ENCODE measurements around the gene OSBPL2.

The OSBPL2 gene

GRCh38 chr20:62309947-62310756, 71.8 kb downstream of the OSBPL2 start:
- H3K9ac ChIP-seq (ENCODE audit: low read depth, low read length) = no peak overlapping the region
- no peaks in the 10 kb centered on the region for H3K9me3 ChIP-seq (ENCODE audit: control insufficient read depth, insufficient read depth, low read length)
- H3K36me3 ChIP-seq (ENCODE audit: insufficient read depth, low read length) = peaks cover 29% of the 10 kb centered on the region
- H3K4me1 ChIP-seq (ENCODE audit: insufficient read depth, low read length) = no peaks in the 10 kb centered on the region

DNA sequence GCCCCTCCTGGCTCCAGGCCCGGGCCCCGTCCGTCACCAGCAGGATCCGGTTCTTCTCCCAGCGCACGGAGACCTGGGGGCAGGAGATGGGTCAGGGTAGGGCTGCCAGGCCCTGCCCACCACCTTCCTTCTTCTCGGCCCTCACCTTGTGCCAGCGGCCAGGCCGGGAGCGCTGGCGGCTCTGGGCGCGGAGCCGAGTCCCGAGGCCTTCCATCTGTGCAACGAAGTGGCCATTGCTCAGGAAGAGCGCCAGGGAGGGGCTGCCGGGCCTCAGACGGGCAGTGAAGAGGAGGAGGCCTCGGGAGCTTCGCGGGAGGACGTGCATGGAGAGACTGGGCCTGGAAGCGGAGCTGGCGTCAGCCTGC, 72.4 kb downstream of the OSBPL2 start:
- H3K4me1 ChIP-seq (ENCODE audit: insufficient read depth, low read length) = no peaks in the 10 kb centered on the region
- peaks cover 33% of the 10 kb centered on the region for H3K36me3 ChIP-seq (ENCODE audit: insufficient read depth, low read length)
- H3K9me3 ChIP-seq (ENCODE audit: control insufficient read depth, insufficient read depth, low read length) = no peaks in the 10 kb centered on the region
- no peak overlapping the region for H3K9ac ChIP-seq (ENCODE audit: low read depth, low read length)

GRCh38 chr20:62311150-62311549, 72.8 kb downstream of the OSBPL2 start:
- Histone ChIP-seq H3K9ac (ENCODE audit: low read depth, low read length) (no peak overlapping the region), H3K36me3 (ENCODE audit: insufficient read depth, low read length) (peaks cover 33% of the 10 kb centered on the region), H3K9me3 (ENCODE audit: control insufficient read depth, insufficient read depth, low read length) (no peaks in the 10 kb centered on the region), H3K4me1 (ENCODE audit: insufficient read depth, low read length) (no peaks in the 10 kb centered on the region)

- Histone ChIP-seq H3K9me3 (ENCODE audit: control insufficient read depth, insufficient read depth, low read length) (no peaks in the 10 kb centered on the region), H3K4me1 (ENCODE audit: insufficient read depth, low read length) (no peaks in the 10 kb centered on the region), H3K36me3 (ENCODE audit: insufficient read depth, low read length) (peaks cover 35% of the 10 kb centered on the region), H3K9ac (ENCODE audit: low read depth, low read length) (no peak overlapping the region)
Observed at GRCh38 chr20:62311832-62312661, 73.7 kb downstream of the OSBPL2 start.

DNA sequence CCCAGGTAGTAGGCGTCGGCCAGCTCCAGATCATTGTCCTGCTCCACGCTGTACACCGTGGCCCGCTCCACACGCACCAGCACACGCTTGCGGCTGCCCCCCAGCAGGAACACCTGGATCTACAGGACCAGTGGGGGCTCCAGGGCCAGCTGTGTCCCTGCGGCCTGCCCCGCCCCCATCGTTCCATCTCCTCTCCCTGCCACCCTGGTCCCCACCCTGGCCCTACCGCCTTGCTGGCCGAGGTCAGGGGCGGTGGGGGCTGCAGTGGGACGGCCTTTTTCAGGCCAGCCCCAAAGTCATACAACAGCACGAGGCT, 74.3 kb downstream of the OSBPL2 start:
- no peaks in the 10 kb centered on the region for H3K4me1 ChIP-seq (ENCODE audit: insufficient read depth, low read length)
- H3K36me3 ChIP-seq (ENCODE audit: insufficient read depth, low read length) = peaks cover 37% of the 10 kb centered on the region
- no peak overlapping the region for H3K9ac ChIP-seq (ENCODE audit: low read depth, low read length)
- H3K9me3 ChIP-seq (ENCODE audit: control insufficient read depth, insufficient read depth, low read length) = peaks cover 5% of the 10 kb centered on the region; the same call in 1 of the 2 replicates

DNA sequence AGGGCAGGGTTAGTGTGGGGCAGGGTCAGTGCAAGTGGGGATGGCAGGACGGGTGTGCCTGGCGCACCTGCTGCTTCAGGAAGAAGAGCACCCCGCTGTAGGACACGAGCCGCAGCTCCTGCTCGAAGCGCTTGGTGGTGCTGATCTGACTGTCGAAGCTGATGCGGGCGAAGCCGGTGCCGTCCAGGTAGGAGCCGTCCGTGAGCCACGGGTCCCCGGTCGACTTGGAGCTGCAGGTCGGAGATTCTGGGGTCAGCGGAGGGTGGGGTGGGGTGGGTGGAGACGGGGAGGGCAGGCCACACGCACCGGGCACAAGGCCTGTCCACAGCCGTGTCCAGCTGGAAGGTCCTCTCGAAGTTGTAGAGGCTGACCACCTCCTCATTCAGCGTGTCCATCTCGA, 74.7 kb downstream of the OSBPL2 start:
- peaks cover 33% of the 10 kb centered on the region for H3K36me3 ChIP-seq (ENCODE audit: insufficient read depth, low read length)
- H3K9ac ChIP-seq (ENCODE audit: low read depth, low read length) = no peak overlapping the region
- peaks cover 6% of the 10 kb centered on the region; the same call in 1 of the 2 replicates for H3K9me3 ChIP-seq (ENCODE audit: control insufficient read depth, insufficient read depth, low read length)
- H3K4me1 ChIP-seq (ENCODE audit: insufficient read depth, low read length) = no peaks in the 10 kb centered on the region

GRCh38 chr20:62313460-62314338, 75.4 kb downstream of the OSBPL2 start:
- Histone ChIP-seq H3K9ac (ENCODE audit: low read depth, low read length) (no peak overlapping the region), H3K36me3 (ENCODE audit: insufficient read depth, low read length) (peaks cover 32% of the 10 kb centered on the region), H3K4me1 (ENCODE audit: insufficient read depth, low read length) (no peaks in the 10 kb centered on the region), H3K9me3 (ENCODE audit: control insufficient read depth, insufficient read depth, low read length) (peaks cover 6% of the 10 kb centered on the region; the same call in 1 of the 2 replicates)

DNA sequence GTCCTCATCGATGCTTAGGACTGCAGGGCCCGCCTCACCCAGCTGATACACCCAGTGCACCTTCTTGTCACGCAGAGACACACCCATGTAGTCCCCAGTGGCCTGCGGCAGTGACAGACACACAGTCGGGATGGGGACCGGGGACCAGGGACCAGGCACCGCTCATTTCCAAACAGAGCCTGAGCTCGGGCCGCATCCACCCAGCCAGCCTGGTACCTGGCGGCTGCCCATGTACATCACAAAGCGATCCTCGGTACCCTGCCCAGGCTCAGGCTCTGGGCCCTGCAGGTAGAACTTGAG, 76.0 kb downstream of the OSBPL2 start:
- no peak overlapping the region for H3K9ac ChIP-seq (ENCODE audit: low read depth, low read length)
- H3K9me3 ChIP-seq (ENCODE audit: control insufficient read depth, insufficient read depth, low read length) = peaks cover 6% of the 10 kb centered on the region; the same call in 1 of the 2 replicates
- peaks cover 37% of the 10 kb centered on the region for H3K36me3 ChIP-seq (ENCODE audit: insufficient read depth, low read length)
- no peaks in the 10 kb centered on the region for H3K4me1 ChIP-seq (ENCODE audit: insufficient read depth, low read length)

- no peak overlapping the region for H3K9ac ChIP-seq (ENCODE audit: low read depth, low read length)
- no peaks in the 10 kb centered on the region for H3K4me1 ChIP-seq (ENCODE audit: insufficient read depth, low read length)
- peaks cover 6% of the 10 kb centered on the region; the same call in 1 of the 2 replicates for H3K9me3 ChIP-seq (ENCODE audit: control insufficient read depth, insufficient read depth, low read length)
- H3K36me3 ChIP-seq (ENCODE audit: insufficient read depth, low read length) = peaks cover 39% of the 10 kb centered on the region
Observed at GRCh38 chr20:62314711-62315302, 76.5 kb downstream of the OSBPL2 start.

DNA sequence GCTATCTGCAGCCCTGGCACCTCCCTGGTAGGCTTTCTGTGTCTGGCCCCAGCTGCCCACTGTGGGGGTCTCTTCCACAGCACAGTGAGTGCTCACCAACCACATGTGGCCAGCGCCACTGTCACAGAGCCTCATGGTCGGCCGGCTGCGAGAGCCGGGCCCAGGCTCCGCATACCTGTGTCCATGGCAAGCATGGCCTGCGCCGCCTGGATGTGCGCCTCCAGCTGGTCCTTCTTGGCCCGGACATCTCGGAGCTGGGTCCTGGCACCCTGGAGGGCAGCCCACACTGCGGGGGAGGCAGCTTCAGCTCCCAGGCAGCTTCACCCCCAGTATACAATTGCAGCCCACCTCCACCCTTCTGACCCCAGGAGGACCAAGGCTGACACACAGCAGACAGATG, 77.5 kb downstream of the OSBPL2 start:
- H3K4me1 ChIP-seq (ENCODE audit: insufficient read depth, low read length) = no peaks in the 10 kb centered on the region
- peaks cover 6% of the 10 kb centered on the region; the same call in 1 of the 2 replicates for H3K9me3 ChIP-seq (ENCODE audit: control insufficient read depth, insufficient read depth, low read length)
- H3K36me3 ChIP-seq (ENCODE audit: insufficient read depth, low read length) = peaks cover 45% of the 10 kb centered on the region
- H3K9ac ChIP-seq (ENCODE audit: low read depth, low read length) = no peak overlapping the region

GRCh38 chr20:62316331-62317166, 78.2 kb downstream of the OSBPL2 start:
- H3K36me3 ChIP-seq (ENCODE audit: insufficient read depth, low read length) = peaks cover 46% of the 10 kb centered on the region
- peaks cover 6% of the 10 kb centered on the region; the same call in 1 of the 2 replicates for H3K9me3 ChIP-seq (ENCODE audit: control insufficient read depth, insufficient read depth, low read length)

DNA sequence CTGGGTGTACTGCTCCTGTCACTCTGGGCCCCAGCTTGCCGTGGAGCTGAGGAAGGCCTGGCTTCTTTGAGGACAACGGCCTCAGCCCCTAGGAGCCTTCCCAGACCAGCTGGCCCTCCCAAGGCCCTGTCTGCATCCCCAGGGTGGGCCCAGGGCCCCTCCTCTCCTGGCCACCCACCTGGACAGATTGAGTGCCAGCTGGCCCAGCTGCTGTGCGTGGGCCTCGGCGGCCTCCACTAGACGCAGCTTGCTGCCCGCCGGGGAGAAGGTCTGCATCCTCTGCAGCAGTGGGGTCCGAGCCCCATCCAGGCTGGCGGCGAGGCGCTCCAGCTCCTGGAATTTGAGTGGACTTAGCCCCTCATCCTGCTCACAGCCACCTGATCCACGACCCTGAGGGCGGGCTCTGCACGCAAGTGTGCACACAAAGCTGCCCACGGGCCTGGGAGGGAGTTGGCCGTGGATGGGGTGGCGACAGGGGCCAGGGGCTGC, 78.9 kb downstream of the OSBPL2 start:
- Histone ChIP-seq H3K9ac (ENCODE audit: low read depth, low read length) (no peak overlapping the region), H3K9me3 (ENCODE audit: control insufficient read depth, insufficient read depth, low read length) (peaks cover 6% of the 10 kb centered on the region; the same call in 1 of the 2 replicates), H3K36me3 (ENCODE audit: insufficient read depth, low read length) (peaks cover 46% of the 10 kb centered on the region), H3K4me1 (ENCODE audit: insufficient read depth, low read length) (no peaks in the 10 kb centered on the region)

More at GRCh38 chr20:62316331-62317166, 78.2 kb downstream of the OSBPL2 start:
- no peak overlapping the region for H3K9ac ChIP-seq (ENCODE audit: low read depth, low read length)
- H3K4me1 ChIP-seq (ENCODE audit: insufficient read depth, low read length) = no peaks in the 10 kb centered on the region
